ENCODE data around the gene PLEKHA8. TPM values are rescaled to one million over a fixed set of nuclear protein-coding genes. Genes with fewer than 3 reads are reported as not detected.

Gene PLEKHA8
- total and polyA plus RNA-seq, 10 of the 15 experiments (the other 5 are each of a cell fraction or from before 2014, with no cell fraction given): 1.1 to 13.2 (median 5.7) TPM

DNA sequence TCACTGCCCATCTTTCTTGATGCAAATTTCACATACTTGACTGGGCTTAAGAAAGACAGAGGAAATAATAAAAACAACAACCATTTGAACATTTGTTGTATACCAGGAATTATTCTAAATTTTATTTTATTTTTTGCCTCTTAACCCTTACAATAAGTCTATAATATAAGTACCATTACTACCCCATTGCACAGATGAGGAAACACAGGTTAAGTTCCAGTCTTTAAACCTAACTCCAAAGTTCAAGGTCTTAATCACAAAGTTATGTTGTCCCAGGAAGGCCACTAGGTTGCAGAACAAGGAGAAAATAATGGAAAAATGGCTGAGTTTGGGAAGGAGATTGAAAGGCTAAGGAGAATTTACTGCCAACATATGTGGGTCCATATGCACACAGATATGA is 5.2 kb upstream of the PLEKHA8 start:
- Histone ChIP-seq H4K20me1 (ENCODE audit: control insufficient read depth, insufficient read depth) (no peaks in the 10 kb centered on the region), H3K4me2 (ENCODE audit: control insufficient read depth, insufficient read depth) (peak overlapping the region; percentile 82), H3K36me3 (ENCODE audit: control insufficient read depth in 2 of 2, insufficient read depth in 2 of 2, low read length in 1 of 2) (peaks cover 0 to 3% of the 10 kb centered on the region in 2 experiments; a peak in 1 of 4 replicates), H3K9me3 (replicated peaks; ENCODE audit: control insufficient read depth, insufficient read depth, low read length) (no peaks in the 10 kb centered on the region), H3K27ac (ENCODE audit: control insufficient read depth, insufficient read depth) (no peak overlapping the region), H2AFZ (ENCODE audit: control insufficient read depth, low read depth, low read length) (no peak overlapping the region), H3K9ac (ENCODE audit: control insufficient read depth, insufficient read depth, low read length) (no peak overlapping the region), H3K79me2 (ENCODE audit: control insufficient read depth, insufficient read depth, low read length) (peaks cover 29% of the 10 kb centered on the region), H3K4me3 (peak overlapping the region; percentile 76; the same call in 1 of the 2 replicates), H3K4me1 (ENCODE audit: control insufficient read depth, insufficient read depth, low read length) (peaks cover 11% of the 10 kb centered on the region), H3K27me3 (replicated peaks in 1 of 2; ENCODE audit: control insufficient read depth in 2 of 2, insufficient read depth in 2 of 2, low read length in 1 of 2) (no peaks in the 10 kb centered on the region)
- TF ChIP-seq, protein P1, sequence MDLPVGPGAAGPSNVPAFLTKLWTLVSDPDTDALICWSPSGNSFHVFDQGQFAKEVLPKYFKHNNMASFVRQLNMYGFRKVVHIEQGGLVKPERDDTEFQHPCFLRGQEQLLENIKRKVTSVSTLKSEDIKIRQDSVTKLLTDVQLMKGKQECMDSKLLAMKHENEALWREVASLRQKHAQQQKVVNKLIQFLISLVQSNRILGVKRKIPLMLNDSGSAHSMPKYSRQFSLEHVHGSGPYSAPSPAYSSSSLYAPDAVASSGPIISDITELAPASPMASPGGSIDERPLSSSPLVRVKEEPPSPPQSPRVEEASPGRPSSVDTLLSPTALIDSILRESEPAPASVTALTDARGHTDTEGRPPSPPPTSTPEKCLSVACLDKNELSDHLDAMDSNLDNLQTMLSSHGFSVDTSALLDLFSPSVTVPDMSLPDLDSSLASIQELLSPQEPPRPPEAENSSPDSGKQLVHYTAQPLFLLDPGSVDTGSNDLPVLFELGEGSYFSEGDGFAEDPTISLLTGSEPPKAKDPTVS (IDR thresholded peaks at IDR 0.05; ENCODE audit: low read depth, low read length): no peak
- TF ChIP-seq, protein P2, sequence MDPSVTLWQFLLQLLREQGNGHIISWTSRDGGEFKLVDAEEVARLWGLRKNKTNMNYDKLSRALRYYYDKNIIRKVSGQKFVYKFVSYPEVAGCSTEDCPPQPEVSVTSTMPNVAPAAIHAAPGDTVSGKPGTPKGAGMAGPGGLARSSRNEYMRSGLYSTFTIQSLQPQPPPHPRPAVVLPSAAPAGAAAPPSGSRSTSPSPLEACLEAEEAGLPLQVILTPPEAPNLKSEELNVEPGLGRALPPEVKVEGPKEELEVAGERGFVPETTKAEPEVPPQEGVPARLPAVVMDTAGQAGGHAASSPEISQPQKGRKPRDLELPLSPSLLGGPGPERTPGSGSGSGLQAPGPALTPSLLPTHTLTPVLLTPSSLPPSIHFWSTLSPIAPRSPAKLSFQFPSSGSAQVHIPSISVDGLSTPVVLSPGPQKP (IDR thresholded peaks at IDR 0.05; ENCODE audit: low read depth, low read length): no peak
- no peak for TF ChIP-seq TAF1 (IDR thresholded peaks at IDR 0.05; ENCODE audit: borderline replicate concordance, low read depth, low read length)
- TF ChIP-seq CBFB (IDR thresholded peaks at IDR 0.05; ENCODE audit: low read depth): no peak
- TF ChIP-seq CEBPB (IDR thresholded peaks at IDR 0.05; ENCODE audit: borderline replicate concordance in 1 of 2, low read depth in 2 of 2, low read length in 2 of 2): no peak
- TF ChIP-seq, protein P3, sequence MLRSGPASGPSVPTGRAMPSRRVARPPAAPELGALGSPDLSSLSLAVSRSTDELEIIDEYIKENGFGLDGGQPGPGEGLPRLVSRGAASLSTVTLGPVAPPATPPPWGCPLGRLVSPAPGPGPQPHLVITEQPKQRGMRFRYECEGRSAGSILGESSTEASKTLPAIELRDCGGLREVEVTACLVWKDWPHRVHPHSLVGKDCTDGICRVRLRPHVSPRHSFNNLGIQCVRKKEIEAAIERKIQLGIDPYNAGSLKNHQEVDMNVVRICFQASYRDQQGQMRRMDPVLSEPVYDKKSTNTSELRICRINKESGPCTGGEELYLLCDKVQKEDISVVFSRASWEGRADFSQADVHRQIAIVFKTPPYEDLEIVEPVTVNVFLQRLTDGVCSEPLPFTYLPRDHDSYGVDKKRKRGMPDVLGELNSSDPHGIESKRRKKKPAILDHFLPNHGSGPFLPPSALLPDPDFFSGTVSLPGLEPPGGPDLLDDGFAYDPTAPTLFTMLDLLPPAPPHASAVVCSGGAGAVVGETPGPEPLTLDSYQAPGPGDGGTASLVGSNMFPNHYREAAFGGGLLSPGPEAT (IDR thresholded peaks at IDR 0.05; ENCODE audit: low read depth): no peak
- no peak for TF ChIP-seq USF2 (IDR thresholded peaks at IDR 0.05; ENCODE audit: borderline replicate concordance, low read depth, low read length)
- no peak for TF ChIP-seq MTA2 (IDR thresholded peaks at IDR 0.05; ENCODE audit: low read depth)
- no peak for TF ChIP-seq RBBP5 (conservative IDR thresholded peaks at IDR 0.05)
- no peak for TF ChIP-seq ZNF24 (IDR thresholded peaks at IDR 0.05)
- TF ChIP-seq RB1 (IDR thresholded peaks at IDR 0.05; ENCODE audit: borderline replicate concordance): no peak
- TF ChIP-seq POLR2A (IDR thresholded peaks at IDR 0.05; ENCODE audit: low read depth, low read length): no peak
- TF ChIP-seq JUND (IDR thresholded peaks at IDR 0.05; ENCODE audit: low read depth, low read length): no peak
- TF ChIP-seq, protein P4, sequence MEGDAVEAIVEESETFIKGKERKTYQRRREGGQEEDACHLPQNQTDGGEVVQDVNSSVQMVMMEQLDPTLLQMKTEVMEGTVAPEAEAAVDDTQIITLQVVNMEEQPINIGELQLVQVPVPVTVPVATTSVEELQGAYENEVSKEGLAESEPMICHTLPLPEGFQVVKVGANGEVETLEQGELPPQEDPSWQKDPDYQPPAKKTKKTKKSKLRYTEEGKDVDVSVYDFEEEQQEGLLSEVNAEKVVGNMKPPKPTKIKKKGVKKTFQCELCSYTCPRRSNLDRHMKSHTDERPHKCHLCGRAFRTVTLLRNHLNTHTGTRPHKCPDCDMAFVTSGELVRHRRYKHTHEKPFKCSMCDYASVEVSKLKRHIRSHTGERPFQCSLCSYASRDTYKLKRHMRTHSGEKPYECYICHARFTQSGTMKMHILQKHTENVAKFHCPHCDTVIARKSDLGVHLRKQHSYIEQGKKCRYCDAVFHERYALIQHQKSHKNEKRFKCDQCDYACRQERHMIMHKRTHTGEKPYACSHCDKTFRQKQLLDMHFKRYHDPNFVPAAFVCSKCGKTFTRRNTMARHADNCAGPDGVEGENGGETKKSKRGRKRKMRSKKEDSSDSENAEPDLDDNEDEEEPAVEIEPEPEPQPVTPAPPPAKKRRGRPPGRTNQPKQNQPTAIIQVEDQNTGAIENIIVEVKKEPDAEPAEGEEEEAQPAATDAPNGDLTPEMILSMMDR (IDR thresholded peaks at IDR 0.05 in 2 of 3, conservative IDR thresholded peaks at IDR 0.05 in 1 of 3; ENCODE audit: control insufficient read depth in 2 of 3, extremely low read depth in 1 of 3, insufficient read depth in 1 of 3, low read depth in 3 of 3, low read length in 3 of 3): no peak
- FAIRE-seq: no peak
- no peak for ATAC-seq
- in situ Hi-C loops (cut with MboI): no loop called here
- intact Hi-C loops (cut with micrococcal nuclease; ENCODE audit: unreplicated experiment): no loop called here
- POLR2A ChIA-PET: interaction anchor here (1.0 to 1.4 kb wide), 2 partner anchors 14 to 103 kb away, joined by 3 read pairs; no protein-coding TSS in a partner anchor
- CTCF ChIA-PET: interaction anchor here (1.5 kb wide), 1 partner anchor 38 kb away, joined by 9 read pairs; no protein-coding TSS in a partner anchor
- RAD21 ChIA-PET (ENCODE audit: unreplicated experiment): no interaction called here
- no TSS peak for BruUV-seq (replicated peaks)
- SMC1A ChIA-PET (ENCODE audit: uncharacterized antibody, unreplicated experiment): no interaction called here
- no peak for DNase-seq (ENCODE audit: low read depth, low spot score)
